Measurements from ENCODE around the gene ARHGAP12.

The ARHGAP12 gene

DNA sequence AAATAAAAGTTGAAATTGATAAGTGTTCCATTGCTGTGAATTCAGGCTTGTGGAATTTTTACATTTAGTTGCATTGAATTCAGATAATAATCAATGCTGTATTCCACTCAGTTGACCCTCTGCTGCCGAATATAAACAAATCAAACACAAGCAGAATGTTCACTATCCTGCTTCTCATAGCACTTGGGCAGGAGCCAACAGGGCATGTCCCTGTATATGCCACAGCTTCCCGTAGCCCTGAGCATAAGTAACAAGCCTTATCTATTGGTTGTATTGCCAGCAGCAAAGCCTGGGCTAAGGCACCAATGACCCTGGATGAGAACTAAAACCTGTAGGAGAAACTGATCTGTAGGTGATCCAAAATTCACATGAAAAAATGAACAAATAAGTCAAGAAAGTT lies 145.9 kb downstream of the ARHGAP12 start:
- no peak for DNase-seq (ENCODE audit: low read depth)
- H3K4me3 ChIP-seq (ENCODE audit: control insufficient read depth, low read depth, low read length): no peak overlapping the region
- TF ChIP-seq CTCF (IDR thresholded peaks at IDR 0.05; ENCODE audit: control insufficient read depth, insufficient read depth, low read depth, low read length, missing control alignments): no peak

DNA sequence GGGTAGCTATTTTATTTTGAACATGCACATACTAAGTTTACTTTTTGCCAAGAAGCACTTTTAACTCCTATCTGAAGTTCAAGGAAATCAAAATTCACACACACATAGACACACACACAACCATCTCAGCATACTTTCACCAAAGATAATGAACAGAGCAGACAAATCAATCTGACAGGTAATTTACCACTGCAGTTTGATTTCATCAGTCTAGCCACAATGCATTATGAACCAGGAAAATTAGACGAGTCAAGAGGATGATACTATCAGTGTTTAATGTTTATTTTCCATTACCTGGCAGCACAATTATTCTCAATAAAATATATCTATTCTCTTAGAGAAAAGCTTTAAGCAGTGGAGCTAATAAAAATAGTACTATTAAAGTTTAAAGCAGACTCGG lies 147.9 kb downstream of the ARHGAP12 start:
- DNase-seq (ENCODE audit: low read depth): no peak
- no peak for TF ChIP-seq CTCF (IDR thresholded peaks at IDR 0.05; ENCODE audit: control insufficient read depth, insufficient read depth, low read depth, low read length, missing control alignments)
- no peak overlapping the region for H3K4me3 ChIP-seq (ENCODE audit: control insufficient read depth, low read depth, low read length)

- no peak overlapping the region for H3K4me3 ChIP-seq (ENCODE audit: control insufficient read depth, low read depth, low read length)
- DNase-seq (ENCODE audit: low read depth): no peak
- no peak for TF ChIP-seq CTCF (IDR thresholded peaks at IDR 0.05; ENCODE audit: control insufficient read depth, insufficient read depth, low read depth, low read length, missing control alignments)
These were observed 150.0 kb downstream of the ARHGAP12 start for GRCh38 chr10:31778627-31779026.

DNA sequence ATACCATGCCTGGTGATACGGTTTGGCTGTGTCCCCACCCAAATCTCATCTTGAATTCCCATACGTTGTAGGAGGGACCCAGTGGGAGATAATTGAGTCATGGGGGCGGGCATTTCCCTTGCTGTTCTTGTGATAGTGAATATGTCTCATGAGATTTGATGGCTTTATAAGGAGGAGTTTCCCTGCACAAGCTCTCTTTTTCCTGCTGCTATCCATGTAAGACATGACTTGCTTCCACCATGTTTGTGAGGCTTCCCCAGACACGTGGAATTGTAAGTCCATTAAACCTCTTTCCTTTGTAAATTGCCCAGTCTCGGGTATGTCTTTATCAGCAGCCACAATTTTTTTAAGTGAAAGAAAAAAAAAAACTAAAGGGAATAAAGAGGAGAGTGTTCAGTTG lies 152.5 kb downstream of the ARHGAP12 start:
- TF ChIP-seq CTCF (IDR thresholded peaks at IDR 0.05; ENCODE audit: control insufficient read depth, insufficient read depth, low read depth, low read length, missing control alignments): no peak
- no peak overlapping the region for H3K4me3 ChIP-seq (ENCODE audit: control insufficient read depth, low read depth, low read length)
- DNase-seq (ENCODE audit: low read depth): no peak

DNA sequence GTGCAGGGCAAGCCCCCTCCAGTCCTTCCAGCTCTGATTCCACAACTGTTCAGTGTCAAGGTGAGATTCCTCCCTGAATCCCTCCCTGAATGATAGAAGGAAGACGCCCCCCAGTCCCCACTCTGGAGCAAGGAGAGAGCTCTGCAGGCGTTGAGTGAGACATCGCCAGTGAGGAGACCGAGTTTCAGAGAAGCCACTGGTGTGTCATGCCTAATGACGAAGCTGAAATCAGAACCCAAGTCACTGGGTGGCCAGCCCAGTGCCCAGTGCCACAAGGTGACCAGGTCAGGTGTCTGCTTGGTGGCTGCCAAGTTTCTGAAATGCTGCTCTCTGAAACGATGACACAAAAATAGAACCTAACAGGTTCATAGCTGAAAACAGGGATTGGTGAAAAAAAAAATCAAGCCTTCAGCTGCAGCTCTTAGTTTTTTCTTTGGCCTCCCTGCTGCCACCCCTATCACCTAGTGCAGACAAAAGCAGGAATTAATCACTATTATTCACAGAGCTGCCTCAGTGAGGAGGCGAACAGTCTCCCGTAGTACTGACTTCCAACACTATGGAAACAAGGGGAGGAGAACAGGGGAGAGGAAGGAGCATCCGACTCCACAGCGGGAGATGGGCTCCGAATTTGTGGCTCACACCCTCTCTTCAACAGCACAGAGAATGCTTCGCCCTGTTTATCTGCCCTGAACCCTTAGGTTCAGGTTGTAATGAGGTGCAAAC lies 153.5 kb downstream of the ARHGAP12 start:
- no peak for DNase-seq (ENCODE audit: low read depth)
- no peak for TF ChIP-seq CTCF (IDR thresholded peaks at IDR 0.05; ENCODE audit: control insufficient read depth, insufficient read depth, low read depth, low read length, missing control alignments)
- H3K4me3 ChIP-seq (ENCODE audit: control insufficient read depth, low read depth, low read length): no peak overlapping the region

GRCh38 chr10:31774299-31774900 lies 154.2 kb downstream of the ARHGAP12 start:
- no peak overlapping the region for H3K4me3 ChIP-seq (ENCODE audit: control insufficient read depth, low read depth, low read length)
- no peak for TF ChIP-seq CTCF (IDR thresholded peaks at IDR 0.05; ENCODE audit: control insufficient read depth, insufficient read depth, low read depth, low read length, missing control alignments)
- DNase-seq (ENCODE audit: low read depth): no peak
